ENCODE results near the gene RAC2. TPM values are rescaled to one million over a fixed set of nuclear protein-coding genes. Genes with fewer than 3 reads are reported as not detected.
A peak's percentile ranks its signal among the peaks of the same experiment; 100 is the strongest.

RAC2 gene
- total RNA-seq, 6 donors from 2014 or later: 22.1 to 126 (median 65.2) TPM

DNA sequence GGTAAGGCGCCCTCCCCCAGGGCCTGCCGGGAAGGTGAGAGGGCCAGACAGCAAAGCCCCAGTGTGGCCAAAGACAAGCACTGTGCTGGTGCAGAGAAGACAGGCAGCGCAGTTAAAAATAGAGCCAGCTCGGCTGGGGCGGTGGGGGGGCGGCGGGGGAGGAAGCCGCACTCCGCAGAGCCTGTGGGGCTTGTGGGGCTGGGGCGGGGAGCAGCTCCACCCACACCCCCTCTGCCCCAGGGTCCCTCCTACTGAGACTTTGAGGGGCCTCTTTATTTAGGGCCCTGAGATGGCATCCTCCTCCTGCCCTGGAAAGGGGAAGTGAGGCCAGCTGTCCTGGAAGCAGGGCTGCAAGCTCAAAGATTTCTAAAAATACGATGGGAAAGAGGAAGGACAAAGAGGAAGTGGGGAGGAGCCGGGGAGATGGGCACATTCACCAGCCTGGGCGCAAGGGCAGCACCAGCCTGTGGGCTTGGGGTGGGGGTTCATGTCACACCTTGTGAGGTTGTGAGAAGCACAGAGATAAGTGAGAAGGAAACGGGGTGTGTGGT is 40.8 kb upstream of the RAC2 start:
- peaks cover 7 to 40% (median 15%) of the 10 kb centered on the region in 4 donors for H3K4me1 ChIP-seq
- H3K27ac ChIP-seq: peak overlapping the region; percentile 81 to 89 (median 88)
- H3K27me3 ChIP-seq: no peaks in the 10 kb centered on the region
- no peaks in the 10 kb centered on the region for H3K9me3 ChIP-seq
- DNase-seq (peak; percentile 78 to 85), ATAC-seq (ENCODE audit: low FRiP score in 2 of 2) (peak; percentile 72 to 85)
- 19 to 37% methylated on average over 10 to 12 of the region's 14 CpGs for WGBS, 2 donors
- peak overlapping the region in 3 of 4 donors; percentile 39 to 56 (median 49) for H3K4me3 ChIP-seq
- peaks cover 0 to 6% (median 0%) of the 10 kb centered on the region in 4 donors for H3K36me3 ChIP-seq
- TF ChIP-seq POLR2AphosphoS5 (IDR thresholded peaks at IDR 0.05) (peak in 1 of 2 donors; percentile 43), POLR2A (IDR thresholded peaks at IDR 0.05) (peak in 1 of 4 donors; percentile 6), EP300 (IDR thresholded peaks at IDR 0.05) (no peak)

DNA sequence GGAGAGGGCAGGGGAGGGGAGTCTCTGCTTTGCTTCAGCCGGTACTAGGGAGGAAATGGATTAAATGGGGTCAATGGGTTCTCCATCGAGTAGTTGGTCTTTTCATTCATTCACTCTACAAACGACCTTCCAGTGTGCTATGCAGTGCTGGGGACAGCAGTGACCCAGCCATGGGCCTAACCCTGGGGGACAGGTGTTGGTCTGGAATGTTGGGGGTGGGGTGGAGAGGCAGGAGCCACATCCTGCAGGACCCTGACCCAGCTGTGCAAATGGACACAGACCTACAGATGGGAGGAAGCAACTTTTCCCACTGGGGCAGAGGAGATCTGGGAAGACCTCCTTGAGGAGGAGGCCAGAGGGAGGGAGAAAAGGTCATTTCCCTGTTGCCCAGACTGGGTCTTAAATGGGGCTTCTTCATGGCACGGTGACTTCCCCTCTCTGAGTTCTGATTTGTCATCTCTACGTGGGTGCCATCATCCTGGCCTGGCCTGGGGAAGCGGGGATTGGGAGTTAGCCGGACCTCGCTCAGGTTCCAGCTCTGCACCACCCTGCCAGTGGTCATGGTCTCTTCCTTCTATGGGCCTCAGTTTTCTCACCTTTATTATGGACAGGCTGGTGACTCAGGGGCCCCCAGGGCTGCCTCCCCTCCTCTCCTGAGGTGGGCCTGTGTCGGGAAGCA is 40.2 kb upstream of the RAC2 start:
- H3K9me3 ChIP-seq: no peaks in the 10 kb centered on the region
- peaks cover 7 to 40% (median 15%) of the 10 kb centered on the region in 4 donors for H3K4me1 ChIP-seq
- 42 to 55% methylated on average over 5 to 9 of the region's 9 CpGs for WGBS, 2 donors
- TF ChIP-seq EP300 (IDR thresholded peaks at IDR 0.05) (no peak), POLR2AphosphoS5 (IDR thresholded peaks at IDR 0.05) (no peak), POLR2A (IDR thresholded peaks at IDR 0.05) (no peak)
- TF ChIP-seq, protein P1, sequence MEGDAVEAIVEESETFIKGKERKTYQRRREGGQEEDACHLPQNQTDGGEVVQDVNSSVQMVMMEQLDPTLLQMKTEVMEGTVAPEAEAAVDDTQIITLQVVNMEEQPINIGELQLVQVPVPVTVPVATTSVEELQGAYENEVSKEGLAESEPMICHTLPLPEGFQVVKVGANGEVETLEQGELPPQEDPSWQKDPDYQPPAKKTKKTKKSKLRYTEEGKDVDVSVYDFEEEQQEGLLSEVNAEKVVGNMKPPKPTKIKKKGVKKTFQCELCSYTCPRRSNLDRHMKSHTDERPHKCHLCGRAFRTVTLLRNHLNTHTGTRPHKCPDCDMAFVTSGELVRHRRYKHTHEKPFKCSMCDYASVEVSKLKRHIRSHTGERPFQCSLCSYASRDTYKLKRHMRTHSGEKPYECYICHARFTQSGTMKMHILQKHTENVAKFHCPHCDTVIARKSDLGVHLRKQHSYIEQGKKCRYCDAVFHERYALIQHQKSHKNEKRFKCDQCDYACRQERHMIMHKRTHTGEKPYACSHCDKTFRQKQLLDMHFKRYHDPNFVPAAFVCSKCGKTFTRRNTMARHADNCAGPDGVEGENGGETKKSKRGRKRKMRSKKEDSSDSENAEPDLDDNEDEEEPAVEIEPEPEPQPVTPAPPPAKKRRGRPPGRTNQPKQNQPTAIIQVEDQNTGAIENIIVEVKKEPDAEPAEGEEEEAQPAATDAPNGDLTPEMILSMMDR (IDR thresholded peaks at IDR 0.05): no peak
- H3K27ac ChIP-seq: peak overlapping the region; percentile 81 to 89 (median 88)
- H3K4me3 ChIP-seq: peak overlapping the region in 3 of 4 donors; percentile 39 to 56 (median 49)
- peak in 1 of 2 donors; percentile 45 for ATAC-seq (ENCODE audit: low FRiP score in 2 of 2)
- H3K27me3 ChIP-seq: no peaks in the 10 kb centered on the region
- DNase-seq: peak in 1 of 2 donors; percentile 48
- peaks cover 0 to 6% (median 0%) of the 10 kb centered on the region in 4 donors for H3K36me3 ChIP-seq

DNA sequence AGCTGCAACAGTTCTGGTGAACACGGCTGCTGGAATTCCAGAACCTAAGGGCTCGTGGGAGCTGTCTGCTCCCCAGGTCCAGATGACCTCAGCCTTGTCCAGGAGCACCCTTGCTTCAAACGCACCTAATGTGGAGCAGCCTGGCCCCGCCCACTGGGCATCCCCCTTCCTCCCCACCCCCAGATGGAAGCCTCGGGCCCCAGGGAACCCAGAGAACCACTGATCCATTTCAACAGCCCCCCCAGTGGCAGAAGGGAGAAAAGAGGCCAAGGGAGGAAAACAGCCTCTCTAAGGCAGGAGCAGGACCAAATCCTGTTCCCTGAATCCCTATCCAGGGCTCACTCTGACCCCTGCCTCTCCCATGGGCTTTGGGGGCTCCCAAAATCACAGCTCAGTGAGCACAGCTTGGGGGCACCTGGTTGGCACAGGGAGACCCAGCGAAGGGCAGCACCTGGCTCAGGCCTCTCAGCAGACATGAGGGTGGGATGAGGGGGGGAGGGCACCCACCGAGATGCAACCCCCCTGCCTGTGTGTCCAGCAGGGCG is 39.4 kb upstream of the RAC2 start:
- TF ChIP-seq POLR2A (IDR thresholded peaks at IDR 0.05): no peak
- TF ChIP-seq, protein P1 (IDR thresholded peaks at IDR 0.05): peak in 1 of 6 experiments; percentile 10
- Histone ChIP-seq H3K4me1 (peaks cover 7 to 40% (median 15%) of the 10 kb centered on the region in 4 donors), H3K27me3 (no peaks in the 10 kb centered on the region), H3K27ac (peak overlapping the region; percentile 81 to 89 (median 88)), H3K9me3 (no peaks in the 10 kb centered on the region), H3K4me3 (peak overlapping the region in 3 of 4 donors; percentile 39 to 56 (median 49)), H3K36me3 (peaks cover 0 to 6% (median 0%) of the 10 kb centered on the region in 4 donors)
- 58 to 61% methylated on average over 6 to 8 of the region's 8 CpGs for WGBS, 2 donors
- DNase-seq (no peak), ATAC-seq (ENCODE audit: low FRiP score in 2 of 2) (no peak)

DNA sequence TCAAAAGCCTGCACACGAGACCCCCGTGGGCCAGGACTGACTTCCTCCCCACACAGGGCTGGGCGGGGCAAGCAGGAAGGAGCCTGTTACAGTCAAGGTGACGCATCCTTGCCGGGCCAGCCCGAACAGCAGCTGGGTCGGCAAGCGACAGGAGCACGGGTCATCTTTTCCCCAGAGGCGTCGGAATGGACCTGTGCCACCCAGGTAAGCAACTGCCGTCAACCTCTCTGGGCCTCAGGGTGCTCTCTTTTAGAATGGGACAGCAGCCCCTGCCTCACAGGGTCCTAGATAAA is 38.3 kb upstream of the RAC2 start, which contains the start of gene CYTH4:
Gene CYTH4 (plus strand): TSS at position 124 of the 293 bp plus-strand sequence. CDS start 62 bp downstream, at position 186.
- Histone ChIP-seq H3K27ac (peak within 1 kb of the TSS; percentile 81 to 89 (median 88)), H3K27me3 (no peaks in the 10 kb centered on the region), H3K9me3 (no peaks in the 10 kb centered on the region), H3K36me3 (peaks cover 0 to 2% (median 0%) of the 10 kb centered on the region in 4 donors), H3K4me1 (peaks cover 7 to 40% (median 15%) of the 10 kb centered on the region in 4 donors), H3K4me3 (peak within 1 kb of the TSS in 3 of 4 donors; percentile 39 to 56 (median 49))
- TF ChIP-seq POLR2A (IDR thresholded peaks at IDR 0.05) (peak in 2 of 4 donors; percentile 17 to 79), POLR2AphosphoS5 (IDR thresholded peaks at IDR 0.05) (peak; percentile 31 to 65), EP300 (IDR thresholded peaks at IDR 0.05) (no peak)
- TF ChIP-seq, protein P1 (IDR thresholded peaks at IDR 0.05): no peak
- DNase-seq: peak; percentile 77 to 90
- peak; percentile 70 to 78 for ATAC-seq (ENCODE audit: low FRiP score in 2 of 2)
- WGBS, 2 donors: 17 to 41% methylated on average over 11 to 12 of the region's 12 CpGs
